ENCODE measurements around the gene TTLL1.
A peak's percentile ranks its signal among the peaks of the same experiment; 100 is the strongest.

TTLL1 gene

DNA sequence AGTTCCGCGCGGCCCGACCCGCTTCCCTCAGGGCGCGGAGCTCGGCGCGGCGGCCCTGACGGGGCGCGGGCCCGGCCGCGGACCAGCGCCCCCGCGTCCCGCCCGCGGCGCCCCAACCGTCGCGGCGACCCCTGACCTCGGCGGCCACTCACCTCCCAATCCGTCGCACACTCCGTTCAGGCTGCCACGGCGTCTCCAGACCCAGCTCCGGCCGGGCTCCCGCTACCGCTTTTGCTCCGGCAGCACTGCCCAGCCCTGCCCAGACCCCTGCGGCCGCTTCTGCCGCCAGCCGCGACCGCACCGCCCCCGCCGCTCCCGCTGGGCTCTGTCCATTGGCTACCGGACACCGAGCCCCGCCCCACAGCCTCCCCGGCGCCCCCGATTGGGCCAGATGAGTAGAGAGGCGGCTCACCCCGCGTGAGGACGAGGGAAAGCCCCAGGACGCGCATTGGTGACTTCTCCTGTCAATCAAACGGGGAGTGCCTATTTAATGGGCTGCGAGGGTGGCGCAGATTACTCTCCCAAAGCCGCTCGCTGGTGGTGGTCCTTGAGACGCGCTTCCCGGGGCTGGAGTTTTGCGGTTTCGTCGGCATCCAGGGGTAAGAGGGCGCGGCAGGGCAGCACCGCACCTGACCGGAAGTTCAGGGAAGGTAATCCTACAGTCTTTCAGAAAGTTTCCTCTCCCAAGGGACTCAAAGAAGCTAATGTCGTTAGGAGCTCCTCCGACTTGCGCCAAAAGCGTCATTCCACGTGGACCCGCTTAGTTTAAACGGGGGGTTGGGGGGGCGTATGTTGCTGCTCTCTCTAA, 74.1 kb downstream of the TTLL1 start, which contains the start of gene PACSIN2:
PACSIN2 (minus strand) TSS at position 281 of the 808 bp plus-strand sequence. CDS start 103,069 bp downstream, outside the sequence.
- DNase-seq (ENCODE audit: extremely low read depth in 1 of 2, low read depth in 1 of 2), result peak; percentile 97 to 98

- peak in 1 of 2 donors; percentile 14 for DNase-seq (ENCODE audit: extremely low read depth in 1 of 2, low read depth in 1 of 2)
Measured at GRCh38 chr22:43014316-43014868, 74.8 kb downstream of the TTLL1 start.

DNA sequence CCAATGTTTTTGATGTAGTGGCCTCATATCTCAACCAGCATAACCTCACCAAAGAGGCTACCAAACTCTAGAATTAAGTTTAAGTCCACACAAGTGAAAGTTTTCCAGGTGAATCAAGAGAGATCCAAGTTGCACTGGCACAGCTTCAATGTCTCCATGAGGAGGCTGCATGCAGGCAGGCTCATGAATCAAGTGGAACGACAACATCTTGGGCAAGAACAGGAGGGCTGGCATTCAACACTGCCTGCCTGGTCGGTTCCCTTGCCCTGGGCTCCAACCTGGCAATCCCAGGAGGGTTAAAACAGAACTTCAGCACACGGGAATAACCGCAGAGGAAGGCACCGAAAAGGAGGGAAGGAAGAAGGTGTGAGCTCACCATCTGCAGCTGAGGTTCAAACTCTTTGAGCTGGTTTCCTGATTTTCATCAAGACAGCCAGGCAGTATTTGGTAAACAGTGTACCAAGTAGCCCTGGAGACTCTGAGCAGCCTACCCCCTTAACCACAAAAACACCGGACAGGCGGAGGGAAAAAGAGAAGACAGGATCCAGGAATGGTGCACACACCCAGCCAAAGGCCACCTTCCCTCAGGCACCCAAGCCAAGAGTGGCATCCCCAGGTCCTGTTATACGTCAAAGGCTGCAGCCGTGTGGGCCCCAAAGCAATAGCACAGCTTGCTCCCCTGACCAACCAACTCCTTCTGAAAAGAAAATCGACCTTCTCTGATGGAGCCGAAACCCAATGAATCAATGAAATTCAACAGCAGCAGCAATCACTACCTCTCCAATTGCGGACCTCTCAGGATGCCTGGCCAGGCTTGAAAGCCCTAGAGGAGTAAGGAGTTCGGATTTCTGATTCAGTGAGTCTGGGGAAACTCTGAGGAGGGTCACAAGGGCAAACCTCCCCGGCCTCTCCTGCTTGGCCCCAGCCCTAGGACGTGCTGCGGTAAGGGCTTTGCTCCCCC, 75.6 kb downstream of the TTLL1 start:
- DNase-seq (ENCODE audit: extremely low read depth in 1 of 2, low read depth in 1 of 2), result no peak

DNA sequence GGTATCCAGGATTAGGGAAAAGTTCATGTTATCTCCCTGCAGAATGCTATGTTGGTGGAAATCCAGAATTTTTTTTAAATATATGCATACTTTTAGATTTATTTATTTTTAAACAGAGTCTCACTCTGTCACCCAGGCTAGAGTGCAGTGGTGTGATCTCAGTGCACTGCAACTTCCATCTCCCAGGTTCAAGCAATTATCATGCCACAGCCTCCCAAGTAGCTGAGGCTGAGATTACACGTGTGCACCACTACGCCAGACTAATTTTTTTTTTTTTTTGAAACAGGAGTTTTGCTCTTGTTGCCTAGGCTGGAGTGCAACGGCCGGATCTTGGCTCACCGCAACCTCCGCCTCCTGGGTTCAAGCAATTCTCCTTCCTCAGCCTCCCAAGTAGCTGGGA, 76.8 kb downstream of the TTLL1 start:
- no peak for DNase-seq (ENCODE audit: extremely low read depth in 1 of 2, low read depth in 1 of 2)

GRCh38 chr22:43011079-43011478, 78.1 kb downstream of the TTLL1 start:
- DNase-seq (ENCODE audit: extremely low read depth in 1 of 2, low read depth in 1 of 2), result no peak

DNA sequence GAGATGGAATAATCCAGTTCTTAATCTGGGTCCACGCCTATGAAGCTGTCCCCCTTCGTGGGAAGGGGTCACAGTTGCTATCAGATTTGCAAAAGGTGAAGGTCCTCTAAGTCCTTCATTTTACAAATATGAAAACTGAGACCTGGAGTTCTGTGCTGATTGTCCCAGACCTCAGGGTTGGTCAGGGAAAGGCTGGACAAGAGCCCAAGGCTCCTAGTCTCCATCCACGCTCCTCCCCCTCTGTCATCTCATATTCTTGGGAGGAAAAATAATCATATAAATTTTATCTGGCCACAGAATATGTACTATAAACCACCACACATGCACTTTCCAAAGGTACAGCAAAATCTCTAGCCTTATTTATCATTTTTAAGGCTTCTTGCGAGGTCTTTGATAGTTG, 79.7 kb downstream of the TTLL1 start:
- DNase-seq (ENCODE audit: extremely low read depth in 1 of 2, low read depth in 1 of 2), result no peak

DNA sequence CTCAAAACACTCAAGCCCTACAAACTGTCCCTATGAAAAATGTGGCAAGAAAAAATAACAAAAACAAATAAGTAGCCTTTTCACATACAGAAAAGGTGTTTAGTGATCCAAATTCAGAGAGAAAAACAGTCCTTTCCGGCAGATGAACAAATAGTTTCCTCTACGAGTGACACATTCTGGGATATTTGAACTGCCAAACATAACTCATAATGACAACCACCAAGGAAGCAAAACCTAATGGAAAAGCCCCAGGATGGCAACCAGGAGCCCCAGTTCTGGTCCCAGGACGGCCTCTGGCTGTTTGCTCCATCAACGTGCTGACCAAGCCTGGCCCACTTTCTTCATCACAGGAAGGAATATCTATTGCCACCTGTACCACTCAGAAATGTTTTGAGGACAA, 80.3 kb downstream of the TTLL1 start:
- DNase-seq (ENCODE audit: extremely low read depth in 1 of 2, low read depth in 1 of 2), result no peak

GRCh38 chr22:43008509-43008908, 80.7 kb downstream of the TTLL1 start:
- no peak for DNase-seq (ENCODE audit: extremely low read depth in 1 of 2, low read depth in 1 of 2)

GRCh38 chr22:43007519-43008102, 81.6 kb downstream of the TTLL1 start:
- no peak for DNase-seq (ENCODE audit: extremely low read depth in 1 of 2, low read depth in 1 of 2)

- DNase-seq (ENCODE audit: extremely low read depth in 1 of 2, low read depth in 1 of 2), result no peak
Measured at GRCh38 chr22:43006753-43007152, 82.4 kb downstream of the TTLL1 start.

DNA sequence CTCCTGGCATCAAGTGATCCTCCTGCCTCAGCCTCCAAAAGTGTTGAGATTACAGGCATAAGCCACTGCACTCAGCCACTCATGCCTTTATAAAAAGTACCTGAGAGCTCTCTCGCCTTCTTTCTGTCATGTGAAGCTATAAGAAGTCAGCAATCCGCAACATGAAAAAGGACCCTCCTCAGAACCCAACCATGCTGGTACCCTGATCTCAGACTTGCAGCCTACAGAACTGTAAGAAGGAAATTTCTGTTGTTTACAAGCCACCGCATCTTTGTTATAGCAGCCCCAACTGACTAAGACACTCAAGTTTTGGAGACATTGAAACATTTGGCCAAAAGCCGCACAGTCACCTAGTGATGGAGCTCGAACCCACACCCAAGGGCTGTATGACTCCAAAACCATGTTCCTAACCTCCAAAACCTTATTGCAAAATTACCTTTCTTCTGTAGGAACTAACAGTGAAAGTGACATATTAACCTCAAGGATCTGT, 83.1 kb downstream of the TTLL1 start:
- no peak for DNase-seq (ENCODE audit: extremely low read depth in 1 of 2, low read depth in 1 of 2)

- DNase-seq (ENCODE audit: extremely low read depth in 1 of 2, low read depth in 1 of 2), result no peak
Measured at GRCh38 chr22:43005106-43005505, 84.1 kb downstream of the TTLL1 start.

DNA sequence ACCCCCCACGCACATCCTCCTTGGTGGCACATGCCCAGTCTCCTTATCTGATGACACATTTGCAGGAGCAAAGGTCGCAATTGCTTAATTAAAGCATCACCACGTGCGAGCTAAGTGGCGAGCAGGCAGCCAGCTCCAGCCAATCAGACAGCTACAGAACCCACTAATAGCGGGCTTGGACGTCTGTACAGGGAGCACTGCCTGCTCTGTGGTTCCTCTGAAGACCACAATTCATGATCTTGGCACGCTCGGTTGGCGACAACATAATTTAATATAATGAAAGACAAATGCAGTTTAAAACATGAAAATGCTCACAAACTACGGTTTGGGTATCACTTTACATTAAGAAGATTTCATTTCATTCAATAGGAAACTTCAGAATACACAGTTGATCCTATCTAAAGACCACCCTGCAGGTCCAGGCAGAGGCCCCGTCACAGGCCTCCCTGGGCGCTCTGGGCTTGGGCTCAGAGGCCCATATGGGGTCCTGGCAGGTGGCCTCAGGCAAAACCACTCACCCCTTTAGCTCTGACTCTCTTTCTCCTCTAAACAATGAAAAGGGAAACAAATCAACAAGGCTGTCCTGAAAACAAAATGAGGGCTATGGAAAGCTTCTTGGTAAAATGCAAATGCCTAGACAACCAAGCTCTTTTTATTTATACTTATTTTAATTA, 84.7 kb downstream of the TTLL1 start:
- DNase-seq (ENCODE audit: extremely low read depth in 1 of 2, low read depth in 1 of 2), result no peak

- DNase-seq (ENCODE audit: extremely low read depth in 1 of 2, low read depth in 1 of 2), result no peak
Measured at GRCh38 chr22:43002202-43002586, 87.0 kb downstream of the TTLL1 start.

DNA sequence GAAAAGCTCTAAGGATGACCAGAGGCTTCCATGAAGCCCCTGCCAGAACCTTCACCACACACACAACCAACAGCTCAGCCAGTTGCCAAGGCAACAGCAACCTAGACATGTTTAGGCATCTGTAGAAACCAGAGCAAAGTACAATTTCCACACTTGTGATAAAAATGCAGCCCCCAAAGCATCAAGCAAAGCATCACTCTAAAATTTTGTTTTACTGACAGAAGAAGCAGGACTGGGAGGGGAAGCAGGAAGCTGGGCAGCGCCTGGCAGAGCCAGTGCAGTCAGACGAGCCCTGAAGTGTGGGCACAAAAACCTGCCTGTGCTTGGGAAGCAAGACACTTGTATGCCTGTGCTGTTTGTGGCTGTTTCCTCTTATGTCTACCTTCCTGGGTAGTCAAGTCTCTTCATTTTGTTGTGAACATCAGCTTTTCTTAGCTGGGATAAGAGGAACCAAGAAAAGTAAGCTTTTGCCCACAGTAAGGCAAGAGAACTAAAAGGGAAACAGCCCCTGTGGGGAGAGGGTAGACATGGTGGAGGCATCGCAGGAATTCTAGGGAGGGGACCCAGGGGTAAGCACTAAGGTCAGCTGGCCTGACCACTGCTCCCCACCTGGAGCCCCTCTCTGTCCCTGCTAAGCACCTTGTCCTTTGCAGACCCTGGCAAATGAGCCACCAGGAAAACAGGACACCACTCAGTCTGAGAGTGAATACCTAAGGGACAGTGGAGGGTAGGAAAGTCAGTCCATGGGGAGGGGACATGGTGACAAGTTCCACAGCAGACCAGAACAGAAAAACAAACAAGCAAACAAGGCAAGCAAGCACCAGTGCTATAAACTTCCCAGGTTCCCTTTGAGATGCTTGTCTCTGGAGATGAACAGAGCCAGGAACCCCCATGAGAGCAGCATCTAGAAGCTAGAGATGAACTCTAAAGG, 87.7 kb downstream of the TTLL1 start:
- no peak for DNase-seq (ENCODE audit: extremely low read depth in 1 of 2, low read depth in 1 of 2)

GRCh38 chr22:43000441-43001175, 88.6 kb downstream of the TTLL1 start:
- DNase-seq (ENCODE audit: extremely low read depth in 1 of 2, low read depth in 1 of 2), result no peak

- no peak for DNase-seq (ENCODE audit: extremely low read depth in 1 of 2, low read depth in 1 of 2)
Measured at GRCh38 chr22:42997582-42998090, 91.6 kb downstream of the TTLL1 start.

GRCh38 chr22:42996646-42997365, 92.4 kb downstream of the TTLL1 start:
- DNase-seq (ENCODE audit: extremely low read depth in 1 of 2, low read depth in 1 of 2), result no peak
